IPS DF 4.7 (cell line): ENCODE measurements around the gene RAE1.

Source experiments
- DNase-seq: peaks from one replicate; pipeline ENCODE4 v3.0.0-alpha.2; 2013; ENCODE audit warnings: low spot score; ENCODE audit errors: extremely low read depth

The RAE1 gene

GRCh38 chr20:57351042-57351783 lies at the start of gene RAE1:
RAE1 (plus strand) TSS chr20:57351255; CDS start chr20:57354039, 2,784 bp downstream.
- DNase-seq = no peak

- no peak for DNase-seq
These were observed 44.3 kb upstream of the RAE1 start for GRCh38 chr20:57306747-57307146.

GRCh38 chr20:57308451-57309271 lies 42.4 kb upstream of the RAE1 start:
- no peak for DNase-seq

- DNase-seq = no peak
These were observed 41.4 kb upstream of the RAE1 start for GRCh38 chr20:57309544-57310115.

DNA sequence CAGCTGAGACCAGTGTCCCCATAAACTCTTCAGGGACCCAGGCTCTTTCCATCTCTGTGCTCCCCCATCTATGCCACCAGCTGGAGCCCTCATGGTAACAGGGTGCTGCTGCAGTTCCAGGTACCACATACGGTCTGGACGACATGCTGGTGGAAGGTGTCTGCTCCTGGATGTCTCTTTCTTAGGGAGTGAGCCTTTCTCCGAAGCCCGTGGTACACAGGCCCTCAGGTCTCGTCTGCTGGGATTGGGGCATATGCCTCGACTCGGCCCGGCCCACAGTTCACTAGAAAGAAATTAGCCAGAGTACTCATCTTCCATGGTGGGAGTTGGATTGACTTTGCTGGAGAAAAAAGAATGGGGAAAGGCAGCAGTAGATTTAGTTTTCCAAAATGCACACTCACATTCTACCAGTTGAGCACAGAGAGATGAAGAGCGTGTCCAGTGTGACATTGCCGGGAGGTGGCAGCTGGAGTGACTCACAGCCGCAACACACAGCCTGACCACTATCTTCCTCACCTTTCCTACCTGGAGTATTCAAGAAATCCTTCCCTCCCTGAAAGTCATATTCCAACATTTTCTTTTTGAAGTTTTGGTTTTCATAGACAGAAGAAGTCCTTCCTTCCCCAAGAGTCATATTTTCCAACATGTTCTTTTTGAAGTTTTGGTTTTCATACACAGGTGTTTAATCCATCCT lies 40.1 kb upstream of the RAE1 start:
- no peak for DNase-seq

GRCh38 chr20:57312138-57312537 lies 38.9 kb upstream of the RAE1 start:
- no peak for DNase-seq

- no peak for DNase-seq
These were observed 37.8 kb upstream of the RAE1 start for GRCh38 chr20:57313230-57313629.

- DNase-seq = no peak
These were observed 37.1 kb upstream of the RAE1 start for GRCh38 chr20:57313951-57314350.

- no peak for DNase-seq
These were observed 35.7 kb upstream of the RAE1 start for GRCh38 chr20:57315083-57315975.

GRCh38 chr20:57315976-57316480 lies 35.0 kb upstream of the RAE1 start:
- DNase-seq = no peak

DNA sequence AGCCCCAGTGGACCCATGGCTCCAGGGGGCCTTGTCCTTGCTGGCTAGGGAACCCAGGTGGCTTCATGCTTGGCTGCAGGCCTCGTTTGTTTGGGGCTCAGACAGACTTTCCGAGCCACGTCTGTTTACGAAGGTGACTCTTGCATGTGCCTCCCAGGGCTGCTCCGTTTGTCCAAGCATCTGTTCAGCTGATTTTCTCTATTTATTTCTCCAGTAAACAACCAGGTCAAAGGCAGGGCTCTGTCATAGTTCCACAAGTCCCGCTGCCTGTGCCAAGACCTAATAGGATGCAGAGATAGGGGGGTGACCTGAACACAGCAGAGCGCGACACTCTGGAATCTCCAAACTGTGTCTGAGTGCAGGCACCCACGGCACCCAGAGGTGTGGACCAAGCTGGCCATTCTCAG lies 34.3 kb upstream of the RAE1 start:
- DNase-seq = no peak

GRCh38 chr20:57317316-57317788 lies 33.7 kb upstream of the RAE1 start:
- DNase-seq = no peak

DNA sequence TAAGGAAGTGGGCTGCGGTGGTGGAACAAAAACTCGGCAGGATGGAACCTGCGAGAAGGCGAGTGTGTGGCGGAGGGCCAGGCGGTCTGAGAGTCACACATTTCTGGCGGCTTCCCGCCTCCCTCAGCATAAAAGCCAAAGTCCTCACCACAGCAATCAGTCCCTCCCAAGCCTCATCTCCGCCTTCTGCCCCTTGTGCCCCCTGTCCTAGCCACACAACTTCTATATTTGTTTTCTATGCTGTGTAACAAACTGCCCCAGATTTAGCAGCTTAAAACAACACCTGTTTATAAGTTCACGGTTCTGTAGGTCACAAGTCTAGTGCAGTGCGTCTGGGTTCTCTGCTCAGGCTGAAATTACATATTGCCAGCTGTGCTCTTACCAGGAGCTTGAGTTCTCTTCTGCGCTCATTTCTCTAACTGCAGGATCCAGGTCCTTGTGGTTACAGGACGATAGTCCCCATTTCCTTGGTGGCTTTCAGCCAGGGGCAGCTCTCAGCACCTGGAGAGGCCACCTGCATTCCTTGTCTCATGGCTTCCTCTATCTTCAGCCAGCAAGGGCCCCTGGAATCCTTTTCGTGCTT lies 33.2 kb upstream of the RAE1 start:
- DNase-seq = no peak

DNA sequence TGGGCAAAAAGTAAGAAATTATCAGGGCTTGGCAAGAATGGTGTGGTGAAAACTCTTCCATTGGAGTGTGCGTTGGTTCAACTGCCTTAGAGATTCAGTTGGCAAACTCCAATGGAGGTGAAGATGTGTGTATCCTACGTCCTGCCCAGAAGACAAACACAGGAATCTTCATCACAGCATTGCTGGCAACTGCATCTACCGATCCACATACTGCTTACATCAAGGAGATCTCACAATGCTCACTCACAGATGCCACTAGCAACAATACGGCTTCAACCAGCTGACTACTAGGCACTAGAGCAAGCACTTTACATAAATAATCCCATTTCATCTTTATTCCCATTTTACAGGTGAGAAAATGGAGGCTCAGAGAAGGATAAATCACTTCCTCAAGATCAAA lies 31.5 kb upstream of the RAE1 start:
- no peak for DNase-seq

DNA sequence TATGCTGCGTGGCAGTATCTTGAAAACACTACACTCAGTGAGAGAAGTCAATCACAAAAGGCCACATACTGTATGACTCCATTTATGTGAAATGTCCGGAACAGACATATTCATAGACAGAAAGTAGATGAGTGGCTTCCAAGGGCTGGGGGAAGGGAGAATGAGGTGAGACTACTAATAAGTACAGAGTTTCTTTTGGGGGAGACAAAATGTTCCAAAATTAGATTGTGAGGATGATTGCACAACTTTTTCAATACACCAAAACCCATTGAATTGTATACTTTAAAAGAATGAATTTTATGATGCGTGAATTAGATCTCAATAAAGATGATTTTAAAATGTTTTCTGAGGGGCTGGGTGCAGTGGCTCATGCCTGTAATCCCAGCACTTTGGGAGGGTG lies 30.7 kb upstream of the RAE1 start:
- DNase-seq = no peak

GRCh38 chr20:57321142-57321541 lies 29.9 kb upstream of the RAE1 start:
- no peak for DNase-seq

- no peak for DNase-seq
These were observed 28.6 kb upstream of the RAE1 start for GRCh38 chr20:57322476-57322875.

GRCh38 chr20:57323034-57323433 lies 28.0 kb upstream of the RAE1 start:
- DNase-seq = no peak

DNA sequence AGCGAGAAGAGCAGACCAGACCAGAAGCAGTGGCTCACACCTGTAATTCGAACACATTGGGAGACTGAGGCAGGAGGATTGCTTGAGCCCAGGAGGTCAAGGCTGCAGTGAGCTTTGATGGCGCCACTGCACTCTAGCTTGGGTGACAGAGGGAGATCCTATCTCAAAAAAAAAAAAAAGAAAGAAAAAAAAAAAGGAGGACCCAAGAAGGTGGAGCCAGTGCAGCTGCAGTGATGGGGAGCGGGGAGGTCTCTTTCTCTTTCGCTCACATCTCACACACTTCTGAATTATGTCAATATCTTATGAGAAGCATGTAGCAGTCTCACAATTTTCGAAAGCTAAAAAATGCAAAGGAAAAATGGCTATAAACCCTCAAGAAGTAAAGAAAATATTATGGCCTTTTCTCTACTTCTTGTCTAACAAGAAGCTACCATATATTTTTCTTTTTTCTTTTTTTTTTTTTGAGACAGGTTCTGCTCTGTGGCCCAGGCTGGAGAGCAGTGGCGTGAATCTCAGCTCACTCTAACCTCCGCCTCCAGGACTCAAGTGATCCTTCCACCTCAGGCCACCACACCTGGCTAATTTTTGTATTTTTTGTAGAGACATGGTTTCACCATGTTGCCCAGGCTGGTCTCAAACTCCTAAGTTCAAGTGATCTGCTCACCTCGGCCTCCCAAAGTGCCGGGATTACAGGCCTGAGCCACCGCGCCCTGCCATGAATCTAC lies 25.3 kb upstream of the RAE1 start:
- no peak for DNase-seq
